Stimulated activated CD8-positive, alpha-beta memory T cell treated with anti-CD3 and anti-CD28 coated beads, Interleukin-4, amount 100 ng/mL, for 24 hours (primary cell): ENCODE data around the gene WIPF2.
A peak's percentile ranks its signal among the peaks of the same experiment; 100 is the strongest.
"Not testable (repeated sequence)": the region's sequence is repeated elsewhere in the genome, so short reads cannot be mapped to it uniquely, and the experiment has no call there.

Experiments
- DNase-seq: peaks from one replicate; pipeline ENCODE4 v3.0.0-alpha.2; 2020; ENCODE audit warnings: low read depth

WIPF2 gene

DNA sequence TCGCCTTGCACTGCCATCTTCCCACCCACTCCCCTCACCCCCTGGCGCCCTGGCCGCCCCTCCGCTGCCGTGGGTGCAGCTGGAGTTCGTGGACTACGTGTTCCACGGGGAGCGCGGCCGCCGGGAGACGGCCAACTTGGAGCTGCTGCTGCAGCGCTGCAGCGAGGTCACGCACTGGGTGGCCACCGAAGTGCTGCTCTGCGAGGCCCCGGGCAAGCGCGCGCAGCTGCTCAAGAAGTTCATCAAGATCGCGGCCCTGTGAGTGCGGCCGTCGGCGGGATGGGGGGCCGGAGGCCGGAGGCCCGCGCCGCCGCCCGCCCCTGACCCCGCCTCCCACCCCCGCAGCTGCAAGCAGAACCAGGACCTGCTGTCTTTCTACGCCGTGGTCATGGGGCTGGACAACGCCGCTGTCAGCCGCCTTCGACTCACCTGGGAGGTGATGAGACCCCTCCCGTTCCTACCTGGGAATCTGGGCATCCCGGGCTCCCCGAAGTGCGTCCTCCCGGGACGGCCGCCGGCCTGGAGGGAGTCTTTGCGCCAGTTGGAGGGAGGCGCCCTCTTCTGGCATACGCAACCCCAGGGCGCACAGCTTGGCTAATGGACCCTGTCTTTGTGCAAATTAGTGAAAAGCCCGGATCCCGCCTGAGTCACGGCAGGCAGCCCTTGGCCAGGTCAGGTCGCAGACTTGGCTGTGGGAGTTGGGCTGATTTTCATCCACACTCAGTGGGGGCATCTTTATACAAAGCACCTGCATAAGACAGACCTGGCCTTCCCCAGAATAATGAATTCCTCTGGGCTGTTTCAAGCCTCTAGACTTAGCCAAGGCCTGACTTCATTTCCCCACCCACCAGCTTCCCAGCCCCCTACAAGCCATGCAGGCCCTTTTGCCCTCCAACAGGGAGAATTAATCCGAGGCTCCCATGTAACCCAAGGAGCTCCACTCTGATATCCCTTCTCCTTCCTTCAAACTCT lies 27.6 kb upstream of the WIPF2 start:
- peak; percentile 39 for DNase-seq

DNA sequence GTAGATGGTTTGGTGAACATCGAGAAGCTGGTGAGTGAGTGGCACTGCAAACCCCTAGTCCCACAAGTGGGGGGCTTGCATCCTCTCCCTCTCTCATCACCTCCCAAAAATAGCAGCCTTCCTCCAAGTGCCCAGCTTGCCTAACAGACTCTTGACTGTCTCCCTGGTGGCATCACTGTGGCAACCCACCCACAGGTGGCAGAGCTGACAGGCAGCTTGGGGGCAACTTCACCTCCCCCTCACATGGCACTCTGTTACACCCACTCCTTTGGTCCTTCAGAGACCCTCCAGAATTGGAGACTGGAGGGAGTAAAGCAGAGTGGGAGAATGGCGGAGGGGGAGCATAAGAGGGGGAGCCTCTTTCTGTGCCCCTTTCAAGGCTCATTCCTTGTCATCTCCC lies 26.1 kb upstream of the WIPF2 start:
- DNase-seq: no peak

GRCh38 chr17:40194821-40195220 lies 24.3 kb upstream of the WIPF2 start:
- no peak for DNase-seq

DNA sequence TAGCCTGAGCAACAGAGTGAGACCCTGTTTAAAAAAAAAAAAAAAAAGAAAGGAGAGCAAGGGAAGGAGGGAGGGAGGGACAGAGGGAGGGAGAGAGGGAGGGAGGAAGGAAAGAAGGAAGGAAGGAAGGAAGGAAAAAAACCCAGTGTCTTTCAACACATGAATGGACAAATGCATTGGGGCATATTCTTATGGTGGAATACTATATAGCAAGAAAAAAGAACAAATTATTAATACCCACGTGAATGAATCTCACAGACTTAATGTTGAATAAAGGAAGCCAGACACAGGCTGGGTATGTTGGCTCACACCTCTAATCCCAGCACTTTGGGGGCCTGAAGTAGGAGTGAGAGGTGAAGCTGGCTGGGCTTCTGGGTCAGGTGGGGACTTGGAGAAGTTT lies 21.6 kb upstream of the WIPF2 start:
- DNase-seq: no peak

- DNase-seq: not testable (repeated sequence)
Observed at GRCh38 chr17:40197965-40198456, 21.1 kb upstream of the WIPF2 start.

GRCh38 chr17:40198576-40198975 lies 20.5 kb upstream of the WIPF2 start:
- DNase-seq: no peak

GRCh38 chr17:40203131-40203530 lies 16.0 kb upstream of the WIPF2 start:
- no peak for DNase-seq

GRCh38 chr17:40206193-40206592 lies 12.9 kb upstream of the WIPF2 start:
- DNase-seq: not testable (repeated sequence)

- DNase-seq: no peak
Observed at GRCh38 chr17:40209404-40210093, 9.6 kb upstream of the WIPF2 start.

- DNase-seq: not testable (repeated sequence)
Observed at GRCh38 chr17:40213914-40214313, 5.2 kb upstream of the WIPF2 start.

DNA sequence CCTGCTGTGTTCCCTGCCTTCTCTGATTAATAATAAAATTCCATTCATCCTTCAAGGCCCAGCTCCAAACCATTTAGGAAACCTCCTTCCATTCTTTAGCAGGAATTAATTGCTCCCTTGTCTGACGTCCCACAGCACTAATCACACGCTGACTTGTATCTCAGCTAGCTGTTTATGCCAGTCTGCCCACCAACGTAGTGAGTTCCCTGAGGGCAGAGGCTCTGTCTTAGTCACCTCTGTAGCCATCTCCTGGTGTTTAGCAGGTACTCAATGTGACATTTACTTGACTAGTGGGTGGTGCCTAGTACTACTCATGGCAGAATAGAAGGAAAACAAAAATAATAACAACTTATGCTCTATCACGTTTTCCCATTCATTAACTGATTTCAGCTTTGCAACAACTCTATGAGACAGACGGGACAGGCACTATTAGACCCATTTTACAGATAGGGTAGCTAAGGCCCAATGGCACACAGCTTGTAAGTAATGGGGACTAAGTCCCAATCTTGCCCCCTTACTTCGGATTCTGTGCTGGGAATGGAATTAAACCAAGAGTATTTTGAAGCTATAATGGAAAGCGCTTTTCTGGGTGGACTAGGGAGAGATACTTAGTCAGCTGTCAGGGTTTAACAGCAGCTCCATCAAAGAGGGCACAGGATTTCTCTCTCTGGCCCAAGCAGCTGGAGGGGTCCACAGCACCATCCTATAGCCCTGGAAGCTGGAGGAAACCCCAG lies 931 bp upstream of the WIPF2 start:
- no peak for DNase-seq

DNA sequence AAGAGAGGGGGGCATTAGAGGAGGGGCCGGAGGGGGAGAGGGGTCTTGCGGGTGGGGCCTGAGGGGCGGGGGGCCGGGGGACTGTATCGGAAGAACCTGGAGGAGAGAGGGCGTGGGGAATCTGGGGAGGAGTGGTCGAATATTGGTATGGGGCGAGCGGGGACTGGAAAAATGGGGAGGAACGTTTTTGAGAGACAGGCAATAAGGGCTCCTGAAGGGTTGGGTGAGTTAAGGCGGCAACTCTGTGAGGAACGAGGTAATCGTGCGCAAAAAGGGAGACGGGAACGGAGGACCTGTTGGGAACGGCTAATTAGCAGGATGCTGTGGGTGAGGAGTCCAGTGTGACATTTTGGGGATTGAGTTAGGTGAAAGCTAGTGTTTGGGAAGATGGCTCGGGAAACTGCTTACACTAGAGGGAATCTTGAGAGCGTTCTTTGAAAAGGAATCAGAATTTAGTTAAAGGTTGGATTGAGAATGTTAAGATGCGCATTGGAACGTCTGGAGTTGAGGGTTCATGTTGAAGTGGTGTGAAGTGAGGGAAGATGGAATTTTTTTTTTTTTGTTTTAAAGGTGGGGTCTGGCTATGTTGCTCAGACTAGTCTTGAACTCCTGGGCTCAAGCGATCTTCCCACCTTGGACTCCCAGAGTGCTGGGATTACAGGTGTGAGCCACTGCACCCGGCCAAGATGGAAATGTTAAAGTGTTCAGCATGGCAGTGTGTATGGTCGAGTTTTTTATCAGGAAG lies 662 bp downstream of the WIPF2 start:
- DNase-seq: no peak

DNA sequence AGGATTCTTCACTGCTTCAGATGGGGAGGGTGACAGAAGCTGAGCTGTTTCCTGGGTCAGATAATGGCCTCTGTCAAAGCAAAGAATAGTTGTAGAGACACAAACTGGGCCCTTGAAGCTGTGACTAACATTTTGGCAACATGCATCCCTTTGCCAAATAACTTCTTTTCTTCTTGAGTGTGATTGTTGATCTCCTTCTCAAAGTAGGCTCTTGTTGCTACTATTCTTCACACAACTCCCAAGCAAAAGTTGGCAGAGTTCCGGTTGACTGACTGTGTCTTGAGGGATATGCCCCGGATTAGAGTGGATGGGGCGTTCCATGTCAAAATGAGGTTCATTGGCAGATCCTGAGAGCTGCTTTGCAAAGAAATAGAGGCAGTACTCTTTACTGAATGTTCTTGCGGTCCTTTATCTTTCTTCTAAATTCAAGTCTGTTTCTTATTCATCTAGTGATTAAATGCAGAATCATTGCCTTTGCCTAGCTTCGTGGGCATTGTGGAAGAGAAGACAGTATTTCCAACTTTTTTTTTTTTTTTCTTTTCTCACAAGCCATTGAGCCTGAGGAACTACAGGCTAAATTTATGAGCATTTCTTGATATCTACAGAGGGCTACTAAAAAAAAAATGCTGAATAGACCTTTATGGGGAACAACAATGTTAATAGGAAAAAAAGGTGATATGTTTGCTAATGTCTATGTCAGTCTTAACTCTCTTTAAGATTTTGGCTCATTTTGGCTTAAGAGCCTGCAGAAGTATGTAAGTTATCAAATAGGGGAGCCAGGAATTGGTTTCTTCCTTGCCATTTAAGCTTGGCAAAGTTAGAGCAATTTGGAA lies 5.8 kb downstream of the WIPF2 start:
- DNase-seq: no peak

- not testable (repeated sequence) for DNase-seq
Observed at GRCh38 chr17:40229146-40229545, 10.0 kb downstream of the WIPF2 start.

- DNase-seq: no peak
Observed at GRCh38 chr17:40230670-40231069, 11.6 kb downstream of the WIPF2 start.

DNA sequence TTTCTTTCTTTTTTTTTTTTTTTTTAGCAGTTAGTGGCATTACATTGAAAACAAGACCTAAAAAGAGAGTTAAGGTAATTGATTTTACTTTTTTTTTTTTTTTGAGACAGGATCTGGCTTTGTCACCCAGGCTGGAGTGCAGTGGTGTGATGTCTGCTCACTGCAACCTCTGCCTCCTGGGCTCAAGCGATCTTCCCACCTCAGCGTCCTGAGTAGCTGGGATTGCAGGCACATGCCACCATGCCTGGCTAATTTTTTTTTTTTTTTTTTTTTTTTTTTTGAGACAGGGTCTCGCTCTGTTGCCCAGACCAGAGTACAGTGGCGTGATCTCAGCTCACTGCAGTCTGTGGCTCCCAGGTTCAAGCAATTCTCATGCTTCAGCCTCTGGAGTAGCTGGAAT lies 12.8 kb downstream of the WIPF2 start:
- DNase-seq: not testable (repeated sequence)

DNA sequence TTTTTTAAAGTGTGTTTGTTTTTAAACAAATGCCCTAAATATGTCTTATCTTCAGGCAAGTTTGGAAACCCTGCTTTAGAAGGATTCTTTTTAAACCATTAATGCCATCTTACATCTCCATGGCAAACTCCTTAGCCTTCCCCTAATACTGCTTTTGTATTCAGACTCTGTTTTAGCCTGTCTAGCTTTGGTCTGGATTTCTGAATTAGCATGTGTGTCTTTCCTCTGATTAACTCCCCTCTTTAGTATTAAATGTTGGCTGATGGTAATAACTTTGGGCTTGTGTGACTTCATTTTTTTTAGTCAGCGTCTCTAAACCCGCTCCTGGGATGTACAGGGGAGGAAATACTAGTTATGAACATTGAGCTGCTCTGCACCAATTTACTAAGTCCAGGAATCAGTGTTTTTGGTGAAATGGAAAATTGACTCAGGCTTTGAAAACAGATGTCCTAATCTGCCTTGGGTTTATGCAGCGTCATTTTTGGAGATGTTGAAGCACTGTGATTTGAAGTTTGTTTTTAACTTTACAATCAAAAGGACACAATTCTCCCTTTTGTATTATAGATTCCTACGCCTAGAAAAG lies 22.2 kb downstream of the WIPF2 start:
- no peak for DNase-seq

DNA sequence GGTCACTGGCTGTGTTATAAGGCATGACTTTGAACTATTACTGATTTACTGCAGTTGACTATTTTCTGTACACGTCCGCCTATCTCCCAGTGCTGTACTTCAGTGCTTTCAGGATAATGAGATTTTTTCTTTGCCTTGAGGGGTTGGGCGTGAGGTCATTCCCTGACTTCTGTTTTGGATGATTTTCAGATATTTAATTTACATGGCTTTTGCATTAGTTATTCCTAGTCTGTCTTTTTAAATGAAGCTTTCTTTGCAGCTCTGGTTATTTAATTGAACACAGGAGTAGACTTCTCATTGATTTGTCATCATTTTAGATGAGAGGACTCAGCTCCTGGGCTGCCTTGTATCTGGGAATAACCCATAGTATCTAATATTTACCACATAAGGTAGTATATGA lies 23.7 kb downstream of the WIPF2 start:
- DNase-seq: no peak

GRCh38 chr17:40243761-40244160 lies 24.7 kb downstream of the WIPF2 start:
- no peak for DNase-seq

GRCh38 chr17:40244255-40244654 lies 25.2 kb downstream of the WIPF2 start:
- DNase-seq: no peak
